ENCODE data around the gene GRK4.
"Not testable (repeated sequence)": the region's sequence is repeated elsewhere in the genome, so short reads cannot be mapped to it uniquely, and the experiment has no call there.

Gene GRK4

GRCh38 chr4:2958446-2958845 lies 4.9 kb upstream of the GRK4 start:
- no peak for DNase-seq
- ATAC-seq = no peak

- not testable (repeated sequence) for ATAC-seq, DNase-seq
These were observed 2.9 kb upstream of the GRK4 start for GRCh38 chr4:2960450-2960849.

GRCh38 chr4:2961421-2961810 lies 2.0 kb upstream of the GRK4 start:
- ATAC-seq = no peak
- DNase-seq = peak; percentile 32

GRCh38 chr4:2961811-2962441 lies 1.4 kb upstream of the GRK4 start:
- DNase-seq = peak; percentile 71
- ATAC-seq = peak; percentile 51

- ATAC-seq = peak; percentile 27
- DNase-seq = no peak
These were observed 677 bp upstream of the GRK4 start for GRCh38 chr4:2962614-2963174.

- ATAC-seq = no peak
- DNase-seq = peak; percentile 24
These were observed 648 bp downstream of the GRK4 start for GRCh38 chr4:2963966-2964471.

- no peak for ATAC-seq
- no peak for DNase-seq
These were observed 1.4 kb downstream of the GRK4 start for GRCh38 chr4:2964706-2965258.

- ATAC-seq (no peak), DNase-seq (no peak)
These were observed 1.9 kb downstream of the GRK4 start for GRCh38 chr4:2965262-2965661.

- ATAC-seq (no peak), DNase-seq (no peak)
These were observed 5.0 kb downstream of the GRK4 start for GRCh38 chr4:2968381-2968780.

GRCh38 chr4:2971275-2971674 lies 7.9 kb downstream of the GRK4 start:
- DNase-seq = no peak
- ATAC-seq = no peak

GRCh38 chr4:2977211-2978088 lies 14.1 kb downstream of the GRK4 start:
- ATAC-seq (no peak), DNase-seq (no peak)

GRCh38 chr4:2981256-2981819 lies 18.0 kb downstream of the GRK4 start:
- ATAC-seq (no peak), DNase-seq (no peak)

GRCh38 chr4:2982012-2982411 lies 18.6 kb downstream of the GRK4 start:
- DNase-seq = no peak
- ATAC-seq = no peak

GRCh38 chr4:2983715-2984114 lies 20.3 kb downstream of the GRK4 start:
- DNase-seq, ATAC-seq: not testable (repeated sequence)

GRCh38 chr4:2991243-2991642 lies 27.9 kb downstream of the GRK4 start:
- no peak for ATAC-seq
- no peak for DNase-seq

GRCh38 chr4:2994917-2995316 lies 31.5 kb downstream of the GRK4 start:
- ATAC-seq (no peak), DNase-seq (no peak)

- ATAC-seq = no peak
- DNase-seq = no peak
These were observed 32.3 kb downstream of the GRK4 start for GRCh38 chr4:2995546-2996265.

GRCh38 chr4:2996415-2996814 lies 33.0 kb downstream of the GRK4 start:
- ATAC-seq (no peak), DNase-seq (no peak)

- ATAC-seq = no peak
- DNase-seq = no peak
These were observed 44.4 kb downstream of the GRK4 start for GRCh38 chr4:3007724-3008123.

GRCh38 chr4:3009422-3009821 lies 46.1 kb downstream of the GRK4 start:
- DNase-seq (no peak), ATAC-seq (no peak)

- no peak for ATAC-seq
- DNase-seq = no peak
These were observed 47.2 kb downstream of the GRK4 start for GRCh38 chr4:3010577-3010976.

GRCh38 chr4:3010998-3011397 lies 47.6 kb downstream of the GRK4 start:
- no peak for DNase-seq
- no peak for ATAC-seq
